Smooth muscle cell (in vitro differentiated cells): Measurements from ENCODE around the gene UBTD1. TPM values are rescaled to one million over a fixed set of nuclear protein-coding genes. Genes with fewer than 3 reads are reported as not detected.
"Not testable (repeated sequence)": the region's sequence is repeated elsewhere in the genome, so short reads cannot be mapped to it uniquely, and the experiment has no call there.

Experiments
- DNase-seq: peaks from one replicate; lab custom pipeline; 2025; ENCODE audit not compliant: unreplicated experiment; lab: John Stamatoyannopoulos, UW
- H2AFZ ChIP-seq: fragments of 200-600 bp; sonication (generic); 2 replicates; pipeline ENCODE4 v1.6.0; 2016; ENCODE audit warnings: antibody characterized with exemption, low read depth, mild to moderate bottlenecking
- H3F3A ChIP-seq: fragments of 200-600 bp; sonication (generic); 2 replicates; pipeline ENCODE4 v1.6.0; 2017; ENCODE audit warnings: antibody characterized with exemption, low read depth
- H3K27ac ChIP-seq: fragments of 200-600 bp; sonication (generic); 2 replicates; pipeline ENCODE4 v1.5.1; 2016; ENCODE audit warnings: low read depth, mild to moderate bottlenecking
- H3K27me3 ChIP-seq: fragments of 200-600 bp; sonication (generic); 2 replicates; pipeline ENCODE4 v1.6.1; 2016; ENCODE audit warnings: low read depth, mild to moderate bottlenecking
- H3K36me3 ChIP-seq: fragments of 200-600 bp; sonication (generic); 2 replicates; pipeline ENCODE4 v1.5.1; 2016; ENCODE audit warnings: low read depth
- H3K4me1 ChIP-seq: fragments of 200-600 bp; sonication (generic); 2 replicates; pipeline ENCODE4 v1.5.1; 2016; ENCODE audit warnings: low read depth
- H3K4me2 ChIP-seq: fragments of 200-600 bp; sonication (generic); 2 replicates; pipeline ENCODE4 v1.6.0; 2016; ENCODE audit warnings: mild to moderate bottlenecking
- H3K4me3 ChIP-seq: fragments of 200-600 bp; sonication (generic); 2 replicates; pipeline ENCODE4 v1.5.1; 2016; ENCODE audit warnings: mild to moderate bottlenecking
- H3K79me2 ChIP-seq: fragments of 200-600 bp; sonication (generic); 2 replicates; pipeline ENCODE4 v1.6.0; 2016; ENCODE audit warnings: low read depth, mild to moderate bottlenecking
- H3K9ac ChIP-seq: fragments of 200-600 bp; sonication (generic); 2 replicates; pipeline ENCODE4 v1.6.0; 2016; ENCODE audit warnings: low read depth
- H3K9me3 ChIP-seq: fragments of 200-600 bp; sonication (generic); replicated peaks from 2 replicates; pipeline ENCODE4 v1.5.1; 2016; ENCODE audit warnings: low read depth
- H4K20me1 ChIP-seq: fragments of 200-600 bp; sonication (generic); 2 replicates; pipeline ENCODE4 v1.6.0; 2016; ENCODE audit warnings: low read depth
- CTCF ChIP-seq: fragments of 200-600 bp; sonication (generic); IDR thresholded peaks from 2 replicates; pipeline ENCODE4 v1.5.1; 2017; ENCODE audit warnings: borderline replicate concordance, mild to moderate bottlenecking, antibody characterized with exemption; ENCODE audit not compliant: insufficient read depth, poor library complexity, severe bottlenecking
- WGBS: methylation state at CpG from one replicate; pipeline ENCODE4 v1.1.7; 2016; ENCODE audit warnings: low lambda C conversion rate; 5-methylcytosine and 5-hydroxymethylcytosine counted together
- polyA plus RNA-seq: library from polyadenylated mRNA; unstranded; fragments of >200 nt; fragmentation: Nextera tagmentation; extraction: Ambion mirVana; gene quantifications from 2 replicates; pipeline ENCODE4 v1.2.1, GENCODE V29; 2016
- total RNA-seq: library from RNA; depleted of rRNA; stranded (reverse); fragments of >200 nt; gene quantifications from 2 replicates; pipeline ENCODE4 v1.2.3, GENCODE V29; 2014

UBTD1 gene
- total and polyA plus RNA-seq, 2 experiments from 2014 or later, result 26.5 to 59.9 TPM

- H4K20me1 ChIP-seq, result no peaks in the 10 kb centered on the region
- H3K4me3 ChIP-seq, result no peak overlapping the region
- peaks cover 5% of the 10 kb centered on the region for H3F3A ChIP-seq
- no peak for DNase-seq
- H3K4me1 ChIP-seq, result peaks cover 7% of the 10 kb centered on the region
- 100% methylated on average over 2 of the region's 2 CpGs for WGBS
- H3K4me2 ChIP-seq, result no peak overlapping the region
- H3K36me3 ChIP-seq, result no peaks in the 10 kb centered on the region
- TF ChIP-seq CTCF, result no peak
- no peaks in the 10 kb centered on the region for H3K79me2 ChIP-seq
- H3K9me3 ChIP-seq, result no peaks in the 10 kb centered on the region
- H3K27me3 ChIP-seq, result no peaks in the 10 kb centered on the region
- H3K27ac ChIP-seq, result peak overlapping the region; percentile 70
- no peak overlapping the region for H2AFZ ChIP-seq
- no peak overlapping the region for H3K9ac ChIP-seq
Measured at GRCh38 chr10:97573021-97573420, 74.3 kb downstream of the UBTD1 start.

- H3K4me3 ChIP-seq, result no peak overlapping the region
- H3K4me1 ChIP-seq, result peaks cover 7% of the 10 kb centered on the region
- H4K20me1 ChIP-seq, result no peaks in the 10 kb centered on the region
- no peak for DNase-seq
- H3K27me3 ChIP-seq, result no peaks in the 10 kb centered on the region
- no peak overlapping the region for H2AFZ ChIP-seq
- no peak for TF ChIP-seq CTCF
- H3K36me3 ChIP-seq, result no peaks in the 10 kb centered on the region
- H3K9me3 ChIP-seq, result no peaks in the 10 kb centered on the region
- no peak overlapping the region for H3K4me2 ChIP-seq
- WGBS, result 47% methylated on average over 2 of the region's 2 CpGs
- peaks cover 5% of the 10 kb centered on the region for H3F3A ChIP-seq
- peak overlapping the region; percentile 70 for H3K27ac ChIP-seq
- no peak overlapping the region for H3K9ac ChIP-seq
- H3K79me2 ChIP-seq, result no peaks in the 10 kb centered on the region
Measured at GRCh38 chr10:97573672-97574071, 74.9 kb downstream of the UBTD1 start.

- Histone ChIP-seq H3K9ac (no peak overlapping the region), H3K9me3 (no peaks in the 10 kb centered on the region), H3K4me3 (no peak overlapping the region), H2AFZ (no peak overlapping the region), H3F3A (peaks cover 5% of the 10 kb centered on the region), H3K4me2 (no peak overlapping the region), H3K27me3 (no peaks in the 10 kb centered on the region), H3K36me3 (no peaks in the 10 kb centered on the region), H3K79me2 (no peaks in the 10 kb centered on the region), H4K20me1 (no peaks in the 10 kb centered on the region), H3K27ac (peak overlapping the region; percentile 70), H3K4me1 (peaks cover 7% of the 10 kb centered on the region)
- 26% methylated on average over 4 of the region's 4 CpGs for WGBS
- DNase-seq, result no peak
- TF ChIP-seq CTCF, result no peak
Measured at GRCh38 chr10:97574374-97575126, 75.8 kb downstream of the UBTD1 start.

- Histone ChIP-seq H3K4me3 (no peak overlapping the region), H4K20me1 (no peaks in the 10 kb centered on the region), H2AFZ (no peak overlapping the region), H3K4me2 (no peak overlapping the region), H3K36me3 (no peaks in the 10 kb centered on the region), H3K4me1 (peaks cover 7% of the 10 kb centered on the region), H3K9ac (no peak overlapping the region), H3F3A (peaks cover 5% of the 10 kb centered on the region), H3K79me2 (no peaks in the 10 kb centered on the region), H3K27me3 (no peaks in the 10 kb centered on the region), H3K9me3 (no peaks in the 10 kb centered on the region), H3K27ac (peak overlapping the region; percentile 58)
- DNase-seq, result no peak
- 82% methylated on average over 6 of the region's 6 CpGs for WGBS
- no peak for TF ChIP-seq CTCF
Measured at GRCh38 chr10:97575127-97575668, 76.5 kb downstream of the UBTD1 start.

- not testable (repeated sequence) for H3K79me2 ChIP-seq, H3K4me3 ChIP-seq, DNase-seq, H3K36me3 ChIP-seq, H3K9me3 ChIP-seq, H4K20me1 ChIP-seq, H3K4me1 ChIP-seq, H3F3A ChIP-seq, H3K9ac ChIP-seq, H3K4me2 ChIP-seq, H2AFZ ChIP-seq, H3K27me3 ChIP-seq, H3K27ac ChIP-seq
- WGBS, result 36% methylated on average over 5 of the region's 5 CpGs
Measured at GRCh38 chr10:97576487-97576886, 77.8 kb downstream of the UBTD1 start.
